ENCODE measurements around the gene KCNK10. TPM values are rescaled to one million over a fixed set of nuclear protein-coding genes. Genes with fewer than 3 reads are reported as not detected.

KCNK10 gene
- total and polyA plus RNA-seq, 10 donors, result 0.03 to 0.13 (median 0.08) TPM; not detected in 6

- Histone ChIP-seq H3K36me3 (no peaks in the 10 kb centered on the region), H3K27ac (no peak overlapping the region), H3K4me1 (no peaks in the 10 kb centered on the region), H3K9me3 (no peaks in the 10 kb centered on the region), H3K27me3 (replicated peaks in 1 of 7) (peaks cover 0 to 17% (median 0%) of the 10 kb centered on the region in 7 donors), H3K4me3 (no peak overlapping the region)
- intact Hi-C loops (cut with DNase I; ENCODE audit: low total_unique reads), result no loop called here
- WGBS, 5 donors, result 86 to 95% (median 87%) methylated on average over 4 of the region's 4 CpGs
- no peak for TF ChIP-seq POLR2A (IDR thresholded peaks at IDR 0.05)
- no peak for TF ChIP-seq POLR2AphosphoS5 (IDR thresholded peaks at IDR 0.05)
- no peak for TF ChIP-seq CTCF (IDR thresholded peaks at IDR 0.05 in 8 of 11, conservative IDR thresholded peaks at IDR 0.05 in 3 of 11)
- no peak for DNase-seq
These were observed 75.8 kb downstream of the KCNK10 start for GRCh38 chr14:88247228-88247627.

DNA sequence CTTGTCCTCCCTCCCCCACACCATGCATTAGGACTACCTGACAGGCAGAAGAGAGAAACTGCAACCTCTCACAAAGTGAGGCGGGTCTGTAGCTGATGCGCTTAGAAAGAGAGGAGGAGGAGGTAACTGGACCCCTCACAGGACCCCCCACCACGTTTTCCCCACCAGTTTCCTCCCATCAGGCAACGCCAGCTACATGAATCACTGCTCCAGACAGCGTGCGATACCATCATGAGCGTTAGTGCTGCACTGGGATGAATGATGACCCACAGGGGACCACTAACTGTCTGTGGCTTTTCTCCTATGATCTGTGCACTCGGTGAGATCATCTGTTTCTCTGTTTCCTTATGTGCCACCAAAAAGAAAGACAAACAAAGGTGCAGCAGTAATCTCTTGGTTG lies 77.7 kb downstream of the KCNK10 start:
- no peaks in the 10 kb centered on the region for H3K4me1 ChIP-seq
- peaks cover 0 to 17% (median 0%) of the 10 kb centered on the region in 7 donors for H3K27me3 ChIP-seq (replicated peaks in 1 of 7)
- H3K4me3 ChIP-seq, result no peak overlapping the region
- DNase-seq, result no peak
- H3K27ac ChIP-seq, result no peak overlapping the region
- H3K9me3 ChIP-seq, result no peaks in the 10 kb centered on the region
- H3K36me3 ChIP-seq, result no peaks in the 10 kb centered on the region
- 39 to 52% (median 40%) methylated on average over 8 of the region's 8 CpGs for WGBS, 5 donors
- TF ChIP-seq POLR2AphosphoS5 (IDR thresholded peaks at IDR 0.05) (no peak), POLR2A (IDR thresholded peaks at IDR 0.05) (no peak), CTCF (IDR thresholded peaks at IDR 0.05 in 8 of 11, conservative IDR thresholded peaks at IDR 0.05 in 3 of 11) (no peak)
- intact Hi-C loops (cut with DNase I; ENCODE audit: low total_unique reads), result no loop called here

DNA sequence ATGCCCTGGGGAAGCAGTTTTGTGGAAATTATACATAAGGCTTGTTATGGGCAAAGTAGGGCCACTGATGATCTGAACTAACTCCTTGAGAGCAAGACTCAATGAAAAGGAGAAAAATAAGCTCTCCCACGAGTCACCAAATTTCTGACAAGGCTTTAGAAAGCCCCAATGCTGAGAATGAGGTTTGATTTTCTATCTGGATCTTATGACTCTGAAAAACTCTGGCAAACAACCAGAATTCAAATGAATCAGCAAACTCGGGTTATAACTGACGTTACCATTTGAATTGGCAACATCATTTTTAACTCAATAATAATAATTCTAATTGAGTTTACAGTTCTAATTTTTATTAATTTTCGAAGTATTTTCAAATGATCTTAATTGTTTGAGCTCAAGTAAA lies 79.1 kb downstream of the KCNK10 start:
- no peak for DNase-seq
- WGBS, 5 donors, result 33 to 40% (median 38%) methylated on average over 4 of the region's 4 CpGs
- no peak for TF ChIP-seq CTCF (IDR thresholded peaks at IDR 0.05 in 8 of 11, conservative IDR thresholded peaks at IDR 0.05 in 3 of 11)
- no peak for TF ChIP-seq POLR2A (IDR thresholded peaks at IDR 0.05)
- no peak for TF ChIP-seq POLR2AphosphoS5 (IDR thresholded peaks at IDR 0.05)
- intact Hi-C loops (cut with DNase I; ENCODE audit: low total_unique reads), result no loop called here
- Histone ChIP-seq H3K4me3 (no peak overlapping the region), H3K27me3 (replicated peaks in 1 of 7) (peaks cover 0 to 17% (median 0%) of the 10 kb centered on the region in 7 donors), H3K36me3 (no peaks in the 10 kb centered on the region), H3K9me3 (no peaks in the 10 kb centered on the region), H3K4me1 (no peaks in the 10 kb centered on the region), H3K27ac (no peak overlapping the region)

DNA sequence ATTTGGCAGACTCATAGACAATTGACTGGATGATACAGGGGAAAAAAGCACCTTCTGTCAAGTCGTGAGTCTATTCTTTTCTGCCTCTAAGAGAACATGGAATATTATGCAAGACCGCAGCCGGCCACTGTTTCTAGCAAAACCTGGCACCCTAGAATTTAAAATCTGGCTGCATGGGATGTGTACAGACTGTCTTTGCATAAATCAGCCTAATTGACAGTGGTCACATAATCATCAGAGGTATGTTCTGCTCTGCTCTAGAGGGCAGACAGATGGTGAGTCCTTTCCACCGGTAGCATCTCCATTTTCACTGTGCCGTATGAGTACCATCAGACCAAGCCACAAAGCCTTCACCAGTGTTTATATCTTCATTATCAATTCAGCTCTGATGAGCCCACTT lies 80.6 kb downstream of the KCNK10 start:
- Histone ChIP-seq H3K27me3 (replicated peaks in 1 of 7) (peaks cover 0 to 17% (median 0%) of the 10 kb centered on the region in 7 donors), H3K27ac (no peak overlapping the region), H3K4me1 (no peaks in the 10 kb centered on the region), H3K4me3 (no peak overlapping the region), H3K36me3 (no peaks in the 10 kb centered on the region), H3K9me3 (no peaks in the 10 kb centered on the region)
- WGBS, 5 donors, result 87 to 95% (median 93%) methylated on average over 5 of the region's 5 CpGs
- no peak for DNase-seq
- intact Hi-C loops (cut with DNase I; ENCODE audit: low total_unique reads), result no loop called here
- TF ChIP-seq POLR2A (IDR thresholded peaks at IDR 0.05) (no peak), POLR2AphosphoS5 (IDR thresholded peaks at IDR 0.05) (no peak), CTCF (IDR thresholded peaks at IDR 0.05 in 8 of 11, conservative IDR thresholded peaks at IDR 0.05 in 3 of 11) (no peak)
